ENCODE measurements around the gene TBC1D14.
A peak's percentile ranks its signal among the peaks of the same experiment; 100 is the strongest.
"Not testable (repeated sequence)": the region's sequence is repeated elsewhere in the genome, so short reads cannot be mapped to it uniquely, and the experiment has no call there.

Gene TBC1D14

GRCh38 chr4:6969826-6970800, 60.5 kb downstream of the TBC1D14 start:
- no peak for DNase-seq (ENCODE audit: low spot score)
- no peak for FAIRE-seq

GRCh38 chr4:6971536-6972374, 62.1 kb downstream of the TBC1D14 start:
- DNase-seq (ENCODE audit: low spot score) = no peak
- no peak for FAIRE-seq

- FAIRE-seq (no peak), DNase-seq (ENCODE audit: low spot score) (no peak)
Observed at GRCh38 chr4:6972375-6972650, 62.7 kb downstream of the TBC1D14 start.

GRCh38 chr4:6972911-6973310, 63.3 kb downstream of the TBC1D14 start:
- FAIRE-seq (no peak), DNase-seq (ENCODE audit: low spot score) (no peak)

- peak; percentile 58 for DNase-seq (ENCODE audit: low spot score)
- peak; percentile 84 for FAIRE-seq
Observed at GRCh38 chr4:6974138-6974848, 64.7 kb downstream of the TBC1D14 start.

GRCh38 chr4:6977846-6978245, 68.2 kb downstream of the TBC1D14 start:
- DNase-seq (ENCODE audit: low spot score); FAIRE-seq: not testable (repeated sequence)

GRCh38 chr4:6983544-6984142, 74.0 kb downstream of the TBC1D14 start:
- no peak for FAIRE-seq
- no peak for DNase-seq (ENCODE audit: low spot score)

GRCh38 chr4:6984612-6985425, 75.2 kb downstream of the TBC1D14 start:
- FAIRE-seq = no peak

GRCh38 chr4:6986072-6986780, 76.6 kb downstream of the TBC1D14 start:
- DNase-seq (ENCODE audit: low spot score) (peak; percentile 11), FAIRE-seq (no peak)

More at GRCh38 chr4:6984612-6985425, 75.2 kb downstream of the TBC1D14 start:
- DNase-seq (ENCODE audit: low spot score) = no peak

- DNase-seq (ENCODE audit: low spot score) = peak; percentile 82
- FAIRE-seq = no peak
Observed at GRCh38 chr4:6986781-6987587, 77.4 kb downstream of the TBC1D14 start.

GRCh38 chr4:6987588-6987961, 77.9 kb downstream of the TBC1D14 start:
- no peak for DNase-seq (ENCODE audit: low spot score)
- no peak for FAIRE-seq

GRCh38 chr4:6988016-6988715, 78.5 kb downstream of the TBC1D14 start:
- no peak for FAIRE-seq
- DNase-seq (ENCODE audit: low spot score) = no peak

GRCh38 chr4:6989331-6989923, 79.8 kb downstream of the TBC1D14 start:
- no peak for DNase-seq (ENCODE audit: low spot score)

GRCh38 chr4:6990661-6991060, 81.0 kb downstream of the TBC1D14 start:
- no peak for DNase-seq (ENCODE audit: low spot score)
- no peak for FAIRE-seq

More at GRCh38 chr4:6989331-6989923, 79.8 kb downstream of the TBC1D14 start:
- FAIRE-seq = no peak

- FAIRE-seq (no peak), DNase-seq (ENCODE audit: low spot score) (no peak)
Observed at GRCh38 chr4:6991249-6991648, 81.6 kb downstream of the TBC1D14 start.

- FAIRE-seq = peak; percentile 44
- peak; percentile 73 for DNase-seq (ENCODE audit: low spot score)
Observed at GRCh38 chr4:6991771-6992557, 82.3 kb downstream of the TBC1D14 start.
